ENCODE data around the gene ERBIN. TPM values are rescaled to one million over a fixed set of nuclear protein-coding genes. Genes with fewer than 3 reads are reported as not detected.
A peak's percentile ranks its signal among the peaks of the same experiment; 100 is the strongest.

Gene ERBIN
- total RNA-seq, 1 experiment from 2014 or later: 38.9 TPM

DNA sequence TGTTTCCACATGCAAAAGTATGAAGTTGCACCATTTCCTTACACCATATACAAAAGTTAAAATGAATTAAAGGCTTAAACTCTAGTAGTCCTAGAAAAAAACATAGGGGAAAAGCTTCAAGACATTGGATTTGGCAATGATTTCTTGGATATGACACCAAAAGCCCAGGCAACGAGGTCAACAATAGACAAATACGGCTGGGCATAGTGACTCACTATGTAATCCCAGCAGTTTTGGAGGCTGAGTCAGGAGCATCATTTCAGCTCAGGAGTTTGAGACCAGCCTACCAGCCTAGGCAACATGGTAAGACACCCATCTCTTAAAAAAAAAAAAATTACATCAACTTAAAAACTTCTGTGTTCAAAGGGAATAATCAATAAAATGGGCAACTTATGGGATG is 186.8 kb downstream of the ERBIN start:
- Histone ChIP-seq H3F3A (ENCODE audit: low read length, unreplicated experiment) (no peaks in the 10 kb centered on the region), H3K27me3 (ENCODE audit: low read length) (no peaks in the 10 kb centered on the region), H3K9ac (ENCODE audit: low read length) (no peak overlapping the region), H3K9me2 (replicated peaks; ENCODE audit: low read length) (no peaks in the 10 kb centered on the region), H3K4me1 (ENCODE audit: insufficient read depth, low read length) (peaks cover 5% of the 10 kb centered on the region; the same call in 1 of the 2 replicates), H3K4me2 (ENCODE audit: low read length) (no peak overlapping the region), H2AFZ (ENCODE audit: low read length) (no peak overlapping the region), H3K79me2 (ENCODE audit: low read length) (no peaks in the 10 kb centered on the region), H3K36me3 (ENCODE audit: low read depth, low read length) (no peaks in the 10 kb centered on the region), H3K4me3 (ENCODE audit: low read length) (no peak overlapping the region), H4K20me1 (ENCODE audit: low read length) (no peaks in the 10 kb centered on the region), H3K27ac (ENCODE audit: low read length) (peak overlapping the region; percentile 36; the same call in 1 of the 2 replicates), H3K9me3 (ENCODE audit: low read length) (no peaks in the 10 kb centered on the region)
- intact Hi-C loops (cut with micrococcal nuclease): no loop called here
- no TSS peak for BruUV-seq (replicated peaks)
- DNase-seq (peak; percentile 62), ATAC-seq (peak; percentile 64)
- POLR2A ChIA-PET (ENCODE audit: unreplicated experiment): no interaction called here
- TF ChIP-seq EZH2 (IDR thresholded peaks at IDR 0.05; ENCODE audit: low read length, unreplicated experiment): no peak
- TF ChIP-seq, protein P1, sequence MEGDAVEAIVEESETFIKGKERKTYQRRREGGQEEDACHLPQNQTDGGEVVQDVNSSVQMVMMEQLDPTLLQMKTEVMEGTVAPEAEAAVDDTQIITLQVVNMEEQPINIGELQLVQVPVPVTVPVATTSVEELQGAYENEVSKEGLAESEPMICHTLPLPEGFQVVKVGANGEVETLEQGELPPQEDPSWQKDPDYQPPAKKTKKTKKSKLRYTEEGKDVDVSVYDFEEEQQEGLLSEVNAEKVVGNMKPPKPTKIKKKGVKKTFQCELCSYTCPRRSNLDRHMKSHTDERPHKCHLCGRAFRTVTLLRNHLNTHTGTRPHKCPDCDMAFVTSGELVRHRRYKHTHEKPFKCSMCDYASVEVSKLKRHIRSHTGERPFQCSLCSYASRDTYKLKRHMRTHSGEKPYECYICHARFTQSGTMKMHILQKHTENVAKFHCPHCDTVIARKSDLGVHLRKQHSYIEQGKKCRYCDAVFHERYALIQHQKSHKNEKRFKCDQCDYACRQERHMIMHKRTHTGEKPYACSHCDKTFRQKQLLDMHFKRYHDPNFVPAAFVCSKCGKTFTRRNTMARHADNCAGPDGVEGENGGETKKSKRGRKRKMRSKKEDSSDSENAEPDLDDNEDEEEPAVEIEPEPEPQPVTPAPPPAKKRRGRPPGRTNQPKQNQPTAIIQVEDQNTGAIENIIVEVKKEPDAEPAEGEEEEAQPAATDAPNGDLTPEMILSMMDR (conservative IDR thresholded peaks at IDR 0.05; ENCODE audit: low read depth, low read length): no peak
- TF ChIP-seq EZH2phosphoT487 (IDR thresholded peaks at IDR 0.05; ENCODE audit: borderline replicate concordance, low read length): no peak
- CTCF ChIA-PET: no interaction called here

DNA sequence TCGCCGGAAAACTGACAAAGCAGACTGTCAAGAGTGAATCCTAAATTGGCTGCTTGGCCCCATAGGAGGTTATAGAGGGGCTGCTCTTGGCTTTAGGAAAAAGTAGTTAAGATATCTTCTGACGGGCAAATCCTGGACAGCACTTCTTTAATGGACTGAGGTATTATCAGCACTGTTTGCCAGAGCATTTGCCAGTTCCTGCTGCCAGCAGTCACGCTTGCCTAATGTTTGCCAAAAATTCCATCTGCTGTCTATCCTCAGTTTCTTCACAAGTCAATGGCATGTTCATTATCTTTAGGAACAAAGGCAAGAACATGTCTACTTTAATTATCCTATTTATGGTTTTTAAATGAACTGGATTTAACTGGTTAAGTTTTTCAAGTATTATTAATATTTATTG is 191.9 kb downstream of the ERBIN start:
- Histone ChIP-seq H3K4me1 (ENCODE audit: insufficient read depth, low read length) (peaks cover 4% of the 10 kb centered on the region; the same call in 1 of the 2 replicates), H3K27ac (ENCODE audit: low read length) (no peak overlapping the region), H3K9me3 (ENCODE audit: low read length) (no peaks in the 10 kb centered on the region), H2AFZ (ENCODE audit: low read length) (no peak overlapping the region), H3K4me2 (ENCODE audit: low read length) (no peak overlapping the region), H3K4me3 (ENCODE audit: low read length) (no peak overlapping the region), H4K20me1 (ENCODE audit: low read length) (no peaks in the 10 kb centered on the region), H3K36me3 (ENCODE audit: low read depth, low read length) (no peaks in the 10 kb centered on the region), H3K79me2 (ENCODE audit: low read length) (no peaks in the 10 kb centered on the region), H3F3A (ENCODE audit: low read length, unreplicated experiment) (no peaks in the 10 kb centered on the region), H3K9ac (ENCODE audit: low read length) (no peak overlapping the region), H3K9me2 (replicated peaks; ENCODE audit: low read length) (no peaks in the 10 kb centered on the region), H3K27me3 (ENCODE audit: low read length) (no peaks in the 10 kb centered on the region)
- intact Hi-C loops (cut with micrococcal nuclease): no loop called here
- TF ChIP-seq EZH2phosphoT487 (IDR thresholded peaks at IDR 0.05; ENCODE audit: borderline replicate concordance, low read length) (no peak), EZH2 (IDR thresholded peaks at IDR 0.05; ENCODE audit: low read length, unreplicated experiment) (no peak)
- TF ChIP-seq, protein P1 (conservative IDR thresholded peaks at IDR 0.05; ENCODE audit: low read depth, low read length): no peak
- DNase-seq (no peak), ATAC-seq (no peak)
- POLR2A ChIA-PET (ENCODE audit: unreplicated experiment): no interaction called here
- no TSS peak for BruUV-seq (replicated peaks)
- CTCF ChIA-PET: interaction anchor here (0.7 kb wide), 1 partner anchor 50 kb away, joined by 3 read pairs; no protein-coding TSS in a partner anchor

GRCh38 chr5:66122379-66123034 is 196.1 kb downstream of the ERBIN start:
- H3K27me3 ChIP-seq (ENCODE audit: low read length): no peaks in the 10 kb centered on the region
- intact Hi-C loops (cut with micrococcal nuclease): no loop called here
- no peaks in the 10 kb centered on the region for H4K20me1 ChIP-seq (ENCODE audit: low read length)
- no peaks in the 10 kb centered on the region for H3K36me3 ChIP-seq (ENCODE audit: low read depth, low read length)
- no peak overlapping the region for H3K4me3 ChIP-seq (ENCODE audit: low read length)
- peaks cover 4% of the 10 kb centered on the region; the same call in 1 of the 2 replicates for H3K4me1 ChIP-seq (ENCODE audit: insufficient read depth, low read length)
- ChIA-PET POLR2A (ENCODE audit: unreplicated experiment) (no interaction called here), CTCF (no interaction called here)
- ATAC-seq: peak; percentile 57
- no peak overlapping the region for H2AFZ ChIP-seq (ENCODE audit: low read length)
- no peak overlapping the region for H3K4me2 ChIP-seq (ENCODE audit: low read length)
- H3K79me2 ChIP-seq (ENCODE audit: low read length): no peaks in the 10 kb centered on the region
- TF ChIP-seq EZH2 (IDR thresholded peaks at IDR 0.05; ENCODE audit: low read length, unreplicated experiment) (no peak), EZH2phosphoT487 (IDR thresholded peaks at IDR 0.05; ENCODE audit: borderline replicate concordance, low read length) (no peak)
- TF ChIP-seq, protein P1 (conservative IDR thresholded peaks at IDR 0.05; ENCODE audit: low read depth, low read length): no peak
- BruUV-seq (replicated peaks): no TSS peak
- H3K27ac ChIP-seq (ENCODE audit: low read length): no peak overlapping the region
- DNase-seq: peak; percentile 48
- H3F3A ChIP-seq (ENCODE audit: low read length, unreplicated experiment): no peaks in the 10 kb centered on the region
- H3K9me3 ChIP-seq (ENCODE audit: low read length): no peaks in the 10 kb centered on the region
- no peaks in the 10 kb centered on the region for H3K9me2 ChIP-seq (replicated peaks; ENCODE audit: low read length)
- H3K9ac ChIP-seq (ENCODE audit: low read length): no peak overlapping the region

All from PC-3 (cell line).